ENCODE measurements around the gene DCDC2B.

DCDC2B gene

GRCh38 chr1:32232558-32233304 is 23.8 kb downstream of the DCDC2B start:
- TF ChIP-seq SPI1 (IDR thresholded peaks at IDR 0.05; ENCODE audit: borderline replicate concordance, low read depth) (no peak), POLR2AphosphoS5 (IDR thresholded peaks at IDR 0.05; ENCODE audit: low read depth) (no peak)
- Histone ChIP-seq H3K27ac (replicated peaks) (no peak overlapping the region), H3K4me3 (replicated peaks; ENCODE audit: insufficient read depth, low read length) (no peak overlapping the region), H3K27me3 (ENCODE audit: insufficient read depth, poor library complexity, severe bottlenecking) (no peaks in the 10 kb centered on the region)
- no peak for DNase-seq (ENCODE audit: low read depth in 1 of 2, low spot score in 1 of 2)

GRCh38 chr1:32234792-32235191 is 25.9 kb downstream of the DCDC2B start:
- Histone ChIP-seq H3K27ac (replicated peaks) (no peak overlapping the region), H3K4me3 (replicated peaks; ENCODE audit: insufficient read depth, low read length) (no peak overlapping the region)

GRCh38 chr1:32239337-32239736 is 30.4 kb downstream of the DCDC2B start:
- H3K4me3 ChIP-seq (replicated peaks; ENCODE audit: insufficient read depth, low read length) = no peak overlapping the region
- TF ChIP-seq POLR2AphosphoS5 (IDR thresholded peaks at IDR 0.05; ENCODE audit: low read depth) (no peak), CTCF (IDR thresholded peaks at IDR 0.05; ENCODE audit: insufficient read depth, low read length) (no peak), SPI1 (IDR thresholded peaks at IDR 0.05; ENCODE audit: borderline replicate concordance, low read depth) (no peak), GABPA (IDR thresholded peaks at IDR 0.05; ENCODE audit: low read depth) (no peak), REST (IDR thresholded peaks at IDR 0.05; ENCODE audit: insufficient replicate concordance, low read depth) (no peak)
- H3K27ac ChIP-seq (replicated peaks) = no peak overlapping the region
- H3K27me3 ChIP-seq (ENCODE audit: insufficient read depth, poor library complexity, severe bottlenecking) = no peaks in the 10 kb centered on the region
- DNase-seq (ENCODE audit: low read depth in 1 of 2, low spot score in 1 of 2) = no peak

More at GRCh38 chr1:32234792-32235191, 25.9 kb downstream of the DCDC2B start:
- no peak for DNase-seq (ENCODE audit: low read depth in 1 of 2, low spot score in 1 of 2)
- H3K27me3 ChIP-seq (ENCODE audit: insufficient read depth, poor library complexity, severe bottlenecking) = no peaks in the 10 kb centered on the region
- TF ChIP-seq REST (IDR thresholded peaks at IDR 0.05; ENCODE audit: insufficient replicate concordance, low read depth) = no peak
- no peak for TF ChIP-seq CTCF (IDR thresholded peaks at IDR 0.05; ENCODE audit: insufficient read depth, low read length)
- TF ChIP-seq POLR2AphosphoS5 (IDR thresholded peaks at IDR 0.05; ENCODE audit: low read depth) = no peak
- TF ChIP-seq GABPA (IDR thresholded peaks at IDR 0.05; ENCODE audit: low read depth) = no peak
- TF ChIP-seq SPI1 (IDR thresholded peaks at IDR 0.05; ENCODE audit: borderline replicate concordance, low read depth) = no peak

GRCh38 chr1:32239790-32240139 is 30.9 kb downstream of the DCDC2B start:
- Histone ChIP-seq H3K27me3 (ENCODE audit: insufficient read depth, poor library complexity, severe bottlenecking) (no peaks in the 10 kb centered on the region), H3K4me3 (replicated peaks; ENCODE audit: insufficient read depth, low read length) (no peak overlapping the region), H3K27ac (replicated peaks) (no peak overlapping the region)
- no peak for DNase-seq (ENCODE audit: low read depth in 1 of 2, low spot score in 1 of 2)
- TF ChIP-seq POLR2AphosphoS5 (IDR thresholded peaks at IDR 0.05; ENCODE audit: low read depth) (no peak), REST (IDR thresholded peaks at IDR 0.05; ENCODE audit: insufficient replicate concordance, low read depth) (no peak), GABPA (IDR thresholded peaks at IDR 0.05; ENCODE audit: low read depth) (no peak), SPI1 (IDR thresholded peaks at IDR 0.05; ENCODE audit: borderline replicate concordance, low read depth) (no peak), CTCF (IDR thresholded peaks at IDR 0.05; ENCODE audit: insufficient read depth, low read length) (no peak)

Measured in HL-60 (cell line).